ENCODE results near the gene ARHGEF6.

ARHGEF6 gene

DNA sequence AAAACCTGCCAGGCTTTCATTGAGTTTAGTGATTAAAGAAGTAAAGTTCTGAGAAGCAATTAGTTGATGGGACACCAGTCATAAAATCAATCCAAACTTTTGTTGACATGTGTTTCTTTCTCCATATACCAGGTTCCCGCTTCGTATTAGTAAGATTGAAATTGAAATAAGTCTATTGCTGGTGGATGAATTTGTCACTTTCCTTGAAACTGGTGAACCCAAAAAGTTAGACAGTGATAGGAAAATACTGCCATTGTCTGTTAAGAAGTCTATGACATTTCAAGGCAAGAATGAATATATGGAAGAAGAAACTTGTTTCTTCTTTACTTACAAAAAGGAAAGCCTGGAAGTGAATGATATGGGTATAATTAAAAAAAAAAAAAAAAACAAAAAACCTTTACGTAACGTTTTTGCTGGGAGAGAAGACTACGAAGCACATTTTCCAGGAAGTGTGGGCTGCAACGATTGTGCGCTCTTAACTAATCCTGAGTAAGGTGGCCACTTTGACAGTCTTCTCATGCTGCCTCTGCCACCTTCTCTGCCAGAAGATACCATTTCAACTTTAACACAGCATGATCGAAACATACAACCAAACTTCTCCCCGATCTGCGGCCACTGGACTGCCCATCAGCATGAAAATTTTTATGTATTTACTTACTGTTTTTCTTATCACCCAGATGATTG, 132.9 kb downstream of the ARHGEF6 start, which contains the start of gene CD40LG:
Gene CD40LG (plus strand): TSS at position 482 of the 684 bp plus-strand sequence. CDS start 91 bp downstream, at position 573.
- H3K4me3 ChIP-seq (ENCODE audit: control insufficient read depth in 1 of 7, extremely low read depth in 1 of 7, insufficient read depth in 4 of 7, low read depth in 2 of 7, low read length in 6 of 7): peak within 1 kb of the TSS in 1 of 7 experiments; percentile 10
- DNase-seq: peak; percentile 45 to 79 (median 60)
- H3K36me3 ChIP-seq (ENCODE audit: control insufficient read depth in 4 of 4, insufficient read depth in 4 of 4, low read length in 3 of 4): no peaks in the 10 kb centered on the region
- no peaks in the 10 kb centered on the region for H3K9me3 ChIP-seq (ENCODE audit: control extremely low read depth in 1 of 5, control insufficient read depth in 4 of 5, insufficient read depth in 2 of 5, low read depth in 1 of 5, low read length in 4 of 5)
- CTCF ChIA-PET: no interaction called here
- H3K4me1 ChIP-seq (ENCODE audit: control extremely low read depth in 1 of 4, control insufficient read depth in 4 of 4, insufficient read depth in 4 of 4, low read length in 3 of 4): peaks cover 0 to 8% (median 7%) of the 10 kb centered on the region in 4 experiments
- H3K27me3 ChIP-seq (replicated peaks in 2 of 5; ENCODE audit: control insufficient read depth in 4 of 5, insufficient read depth in 5 of 5, low read length in 4 of 5): no peaks in the 10 kb centered on the region
- H3K27ac ChIP-seq (ENCODE audit: insufficient read depth in 1 of 2, low read depth in 1 of 2, low read length in 2 of 2, poor library complexity in 1 of 2, severe bottlenecking in 2 of 2): no peak within 1 kb of the TSS
- 54% methylated on average over 5 of the region's 10 CpGs for WGBS (ENCODE audit: insufficient coverage)
- POLR2A ChIA-PET: no interaction called here

DNA sequence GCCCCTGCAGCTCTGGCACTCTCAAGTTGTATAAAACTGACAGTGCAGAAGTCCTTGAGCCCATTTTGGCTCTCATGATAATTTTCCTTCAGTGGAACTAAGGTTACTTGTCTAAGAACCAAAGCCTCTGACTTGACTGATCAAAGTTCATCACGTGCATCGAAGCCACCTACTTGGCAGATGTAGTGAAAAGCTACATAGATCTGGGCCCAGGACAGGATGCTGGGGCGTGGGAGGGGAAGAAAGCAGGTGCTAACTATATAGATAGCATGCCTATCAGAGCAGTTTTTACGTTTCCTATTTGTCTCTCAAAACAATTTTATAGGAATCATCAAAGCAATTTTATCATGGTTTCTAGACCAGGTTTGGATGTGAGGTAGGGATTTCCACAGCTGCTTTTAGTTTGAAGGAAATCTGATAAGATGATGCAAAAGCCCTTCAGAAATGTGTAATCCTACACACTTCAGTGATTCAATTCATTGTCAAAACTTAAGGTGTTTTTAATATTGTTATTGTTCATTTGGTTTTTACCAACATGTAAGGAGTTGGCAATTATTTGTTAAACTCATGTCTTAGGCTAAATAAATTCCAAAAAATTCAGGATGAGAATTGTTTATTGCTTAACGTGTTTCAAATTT, 134.0 kb downstream of the ARHGEF6 start:
- ChIA-PET POLR2A (no interaction called here), CTCF (no interaction called here)
- Histone ChIP-seq H3K4me1 (ENCODE audit: control extremely low read depth in 1 of 4, control insufficient read depth in 4 of 4, insufficient read depth in 4 of 4, low read length in 3 of 4) (peaks cover 0 to 12% (median 10%) of the 10 kb centered on the region in 4 experiments), H3K27me3 (replicated peaks in 2 of 5; ENCODE audit: control insufficient read depth in 4 of 5, insufficient read depth in 5 of 5, low read length in 4 of 5) (no peaks in the 10 kb centered on the region), H3K27ac (ENCODE audit: insufficient read depth in 1 of 2, low read depth in 1 of 2, low read length in 2 of 2, poor library complexity in 1 of 2, severe bottlenecking in 2 of 2) (no peak overlapping the region), H3K9me3 (ENCODE audit: control extremely low read depth in 1 of 5, control insufficient read depth in 4 of 5, insufficient read depth in 2 of 5, low read depth in 1 of 5, low read length in 4 of 5) (no peaks in the 10 kb centered on the region), H3K36me3 (ENCODE audit: control insufficient read depth in 4 of 4, insufficient read depth in 4 of 4, low read length in 3 of 4) (no peaks in the 10 kb centered on the region), H3K4me3 (ENCODE audit: control insufficient read depth in 1 of 7, extremely low read depth in 1 of 7, insufficient read depth in 4 of 7, low read depth in 2 of 7, low read length in 6 of 7) (no peak overlapping the region)
- no peak for DNase-seq
- 80% methylated on average over 3 of the region's 5 CpGs for WGBS (ENCODE audit: insufficient coverage)

- Histone ChIP-seq H3K4me1 (ENCODE audit: control extremely low read depth in 1 of 4, control insufficient read depth in 4 of 4, insufficient read depth in 4 of 4, low read length in 3 of 4) (peaks cover 0 to 21% (median 15%) of the 10 kb centered on the region in 4 experiments), H3K4me3 (ENCODE audit: control insufficient read depth in 1 of 7, extremely low read depth in 1 of 7, insufficient read depth in 4 of 7, low read depth in 2 of 7, low read length in 6 of 7) (peak overlapping the region in 3 of 7 experiments; percentile 22 to 59 (median 59)), H3K9me3 (ENCODE audit: control extremely low read depth in 1 of 5, control insufficient read depth in 4 of 5, insufficient read depth in 2 of 5, low read depth in 1 of 5, low read length in 4 of 5) (no peaks in the 10 kb centered on the region), H3K27ac (ENCODE audit: insufficient read depth in 1 of 2, low read depth in 1 of 2, low read length in 2 of 2, poor library complexity in 1 of 2, severe bottlenecking in 2 of 2) (no peak overlapping the region), H3K27me3 (replicated peaks in 2 of 5; ENCODE audit: control insufficient read depth in 4 of 5, insufficient read depth in 5 of 5, low read length in 4 of 5) (no peaks in the 10 kb centered on the region), H3K36me3 (ENCODE audit: control insufficient read depth in 4 of 4, insufficient read depth in 4 of 4, low read length in 3 of 4) (no peaks in the 10 kb centered on the region)
- ChIA-PET CTCF (interaction anchor here (1.2 kb wide), 1 partner anchor 9 kb away, joined by 3 read pairs; no protein-coding TSS in a partner anchor), POLR2A (no interaction called here)
- WGBS (ENCODE audit: insufficient coverage): 50% methylated on average over 1 of the region's 1 CpG
- DNase-seq: peak in 2 of 3 donors; percentile 58 to 63
These were observed 137.5 kb downstream of the ARHGEF6 start for GRCh38 chrX:136643243-136643642.

GRCh38 chrX:136639506-136640176, 141.1 kb downstream of the ARHGEF6 start:
- Histone ChIP-seq H3K4me3 (ENCODE audit: control insufficient read depth in 1 of 7, extremely low read depth in 1 of 7, insufficient read depth in 4 of 7, low read depth in 2 of 7, low read length in 6 of 7) (no peak overlapping the region), H3K27ac (ENCODE audit: insufficient read depth in 1 of 2, low read depth in 1 of 2, low read length in 2 of 2, poor library complexity in 1 of 2, severe bottlenecking in 2 of 2) (no peak overlapping the region), H3K4me1 (ENCODE audit: control extremely low read depth in 1 of 4, control insufficient read depth in 4 of 4, insufficient read depth in 4 of 4, low read length in 3 of 4) (peaks cover 6 to 26% (median 17%) of the 10 kb centered on the region in 4 experiments), H3K27me3 (replicated peaks in 2 of 5; ENCODE audit: control insufficient read depth in 4 of 5, insufficient read depth in 5 of 5, low read length in 4 of 5) (peaks cover 0 to 5% (median 0%) of the 10 kb centered on the region in 5 experiments), H3K36me3 (ENCODE audit: control insufficient read depth in 4 of 4, insufficient read depth in 4 of 4, low read length in 3 of 4) (no peaks in the 10 kb centered on the region), H3K9me3 (ENCODE audit: control extremely low read depth in 1 of 5, control insufficient read depth in 4 of 5, insufficient read depth in 2 of 5, low read depth in 1 of 5, low read length in 4 of 5) (no peaks in the 10 kb centered on the region)
- peak in 2 of 3 donors; percentile 37 to 40 for DNase-seq
- POLR2A ChIA-PET: no interaction called here
- CTCF ChIA-PET: no interaction called here
- WGBS (ENCODE audit: insufficient coverage): 73% methylated on average over 7 of the region's 8 CpGs

GRCh38 chrX:136636121-136636520, 144.6 kb downstream of the ARHGEF6 start:
- Histone ChIP-seq H3K4me1 (ENCODE audit: control extremely low read depth in 1 of 4, control insufficient read depth in 4 of 4, insufficient read depth in 4 of 4, low read length in 3 of 4) (peaks cover 0 to 15% (median 9%) of the 10 kb centered on the region in 4 experiments), H3K27me3 (replicated peaks in 2 of 5; ENCODE audit: control insufficient read depth in 4 of 5, insufficient read depth in 5 of 5, low read length in 4 of 5) (peaks cover 0 to 12% (median 2%) of the 10 kb centered on the region in 5 experiments), H3K4me3 (ENCODE audit: control insufficient read depth in 1 of 7, extremely low read depth in 1 of 7, insufficient read depth in 4 of 7, low read depth in 2 of 7, low read length in 6 of 7) (no peak overlapping the region), H3K9me3 (ENCODE audit: control extremely low read depth in 1 of 5, control insufficient read depth in 4 of 5, insufficient read depth in 2 of 5, low read depth in 1 of 5, low read length in 4 of 5) (no peaks in the 10 kb centered on the region), H3K36me3 (ENCODE audit: control insufficient read depth in 4 of 4, insufficient read depth in 4 of 4, low read length in 3 of 4) (no peaks in the 10 kb centered on the region), H3K27ac (ENCODE audit: insufficient read depth in 1 of 2, low read depth in 1 of 2, low read length in 2 of 2, poor library complexity in 1 of 2, severe bottlenecking in 2 of 2) (no peak overlapping the region)
- CTCF ChIA-PET: interaction anchor here (0.7 to 2.2 kb wide), 3 partner anchors 15 to 26 kb away, joined by 3 to 5 read pairs (median 4); no protein-coding TSS in a partner anchor
- POLR2A ChIA-PET: no interaction called here
- WGBS (ENCODE audit: insufficient coverage): 60% methylated on average over 1 of the region's 3 CpGs
- DNase-seq: no peak

DNA sequence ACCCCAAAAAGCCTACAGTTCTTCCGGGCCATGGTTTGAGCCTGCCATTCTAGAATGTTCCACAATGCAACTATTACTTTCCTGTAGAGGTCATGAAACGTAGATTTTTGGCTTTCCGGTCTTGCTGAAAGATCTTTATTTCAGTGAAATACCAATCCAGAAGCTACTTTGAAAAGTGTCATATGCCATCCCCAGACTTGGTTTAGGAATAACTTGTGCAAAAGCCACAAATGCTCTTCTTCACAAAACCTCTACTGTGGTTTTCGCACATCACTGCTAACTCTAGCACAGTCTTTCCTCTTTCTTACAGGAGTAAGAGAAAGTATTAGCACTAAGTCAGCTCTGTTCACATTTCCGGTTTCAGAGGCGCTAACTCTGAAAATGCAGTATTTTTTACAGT, 145.5 kb downstream of the ARHGEF6 start:
- ChIA-PET POLR2A (no interaction called here), CTCF (interaction anchor here (0.7 to 2.2 kb wide), 4 partner anchors 16 to 26 kb away, joined by 3 to 5 read pairs (median 4); no protein-coding TSS in a partner anchor)
- Histone ChIP-seq H3K9me3 (ENCODE audit: control extremely low read depth in 1 of 5, control insufficient read depth in 4 of 5, insufficient read depth in 2 of 5, low read depth in 1 of 5, low read length in 4 of 5) (no peaks in the 10 kb centered on the region), H3K4me1 (ENCODE audit: control extremely low read depth in 1 of 4, control insufficient read depth in 4 of 4, insufficient read depth in 4 of 4, low read length in 3 of 4) (peaks cover 0 to 14% (median 9%) of the 10 kb centered on the region in 4 experiments), H3K27ac (ENCODE audit: insufficient read depth in 1 of 2, low read depth in 1 of 2, low read length in 2 of 2, poor library complexity in 1 of 2, severe bottlenecking in 2 of 2) (no peak overlapping the region), H3K27me3 (replicated peaks in 2 of 5; ENCODE audit: control insufficient read depth in 4 of 5, insufficient read depth in 5 of 5, low read length in 4 of 5) (peaks cover 0 to 17% (median 2%) of the 10 kb centered on the region in 5 experiments), H3K4me3 (ENCODE audit: control insufficient read depth in 1 of 7, extremely low read depth in 1 of 7, insufficient read depth in 4 of 7, low read depth in 2 of 7, low read length in 6 of 7) (no peak overlapping the region), H3K36me3 (ENCODE audit: control insufficient read depth in 4 of 4, insufficient read depth in 4 of 4, low read length in 3 of 4) (no peaks in the 10 kb centered on the region)
- WGBS (ENCODE audit: insufficient coverage): 82% methylated on average over 5 of the region's 6 CpGs
- DNase-seq: no peak

Measured in common myeloid progenitor, CD34-positive (primary cell).